ENCODE results near the gene CDK2AP2. TPM values are rescaled to one million over a fixed set of nuclear protein-coding genes. Genes with fewer than 3 reads are reported as not detected.
"Not testable (repeated sequence)": the region's sequence is repeated elsewhere in the genome, so short reads cannot be mapped to it uniquely, and the experiment has no call there.

Gene CDK2AP2
- total RNA-seq, 2 donors from 2014 or later = 33.8 to 45.6 TPM

- Mint-ChIP-seq H3K36me3 (ENCODE audit: low read depth) (no peaks in the 10 kb centered on the region), H3K4me3 (peak overlapping the region; percentile 92), H3K27ac (peak overlapping the region; percentile 93), H3K4me1 (peaks cover 20% of the 10 kb centered on the region), H3K27me3 (no peaks in the 10 kb centered on the region)
- no peaks in the 10 kb centered on the region for H3K9me3 ChIP-seq (ENCODE audit: control insufficient read depth, low read length, poor library complexity, severe bottlenecking)
- DNase-seq = no peak
- ATAC-seq = no peak
Measured at GRCh38 chr11:67468456-67468758, 39.6 kb downstream of the CDK2AP2 start.

- H3K9me3 ChIP-seq (ENCODE audit: control insufficient read depth, low read length, poor library complexity, severe bottlenecking) = no peaks in the 10 kb centered on the region
- peak overlapping the region; percentile 93 for H3K27ac Mint-ChIP-seq
- no peak for ATAC-seq
- H3K4me1 Mint-ChIP-seq = peaks cover 20% of the 10 kb centered on the region
- no peaks in the 10 kb centered on the region for H3K27me3 Mint-ChIP-seq
- DNase-seq = no peak
- peak overlapping the region; percentile 92 for H3K4me3 Mint-ChIP-seq
- no peaks in the 10 kb centered on the region for H3K36me3 Mint-ChIP-seq (ENCODE audit: low read depth)
Measured at GRCh38 chr11:67468056-67468455, 39.9 kb downstream of the CDK2AP2 start.

GRCh38 chr11:67466962-67467771 lies 40.8 kb downstream of the CDK2AP2 start:
- no peaks in the 10 kb centered on the region for H3K9me3 ChIP-seq (ENCODE audit: control insufficient read depth, low read length, poor library complexity, severe bottlenecking)
- DNase-seq = no peak
- Mint-ChIP-seq H3K27me3 (no peaks in the 10 kb centered on the region), H3K27ac (peak overlapping the region; percentile 93), H3K4me1 (peaks cover 20% of the 10 kb centered on the region), H3K36me3 (ENCODE audit: low read depth) (no peaks in the 10 kb centered on the region), H3K4me3 (peak overlapping the region; percentile 92)
- ATAC-seq = no peak

GRCh38 chr11:67466367-67466766 lies 41.6 kb downstream of the CDK2AP2 start:
- H3K9me3 ChIP-seq (ENCODE audit: control insufficient read depth, low read length, poor library complexity, severe bottlenecking) = no peaks in the 10 kb centered on the region
- DNase-seq (no peak), ATAC-seq (no peak)
- Mint-ChIP-seq H3K4me3 (no peak overlapping the region), H3K27me3 (no peaks in the 10 kb centered on the region), H3K4me1 (peaks cover 20% of the 10 kb centered on the region), H3K27ac (peak overlapping the region; percentile 93), H3K36me3 (ENCODE audit: low read depth) (no peaks in the 10 kb centered on the region)

- not testable (repeated sequence) for H3K9me3 ChIP-seq (ENCODE audit: control insufficient read depth, low read length, poor library complexity, severe bottlenecking); H3K36me3 Mint-ChIP-seq (ENCODE audit: low read depth); DNase-seq; ATAC-seq; H3K27me3 Mint-ChIP-seq
- Mint-ChIP-seq H3K4me3 (peak overlapping the region; percentile 91), H3K4me1 (peaks cover 20% of the 10 kb centered on the region), H3K27ac (peak overlapping the region; percentile 83)
Measured at GRCh38 chr11:67465530-67465929, 42.4 kb downstream of the CDK2AP2 start.

- no peaks in the 10 kb centered on the region for H3K27me3 Mint-ChIP-seq
- H3K36me3 Mint-ChIP-seq (ENCODE audit: low read depth) = no peaks in the 10 kb centered on the region
- DNase-seq = no peak
- H3K9me3 ChIP-seq (ENCODE audit: control insufficient read depth, low read length, poor library complexity, severe bottlenecking) = no peaks in the 10 kb centered on the region
- H3K27ac Mint-ChIP-seq = peak overlapping the region; percentile 83
- H3K4me3 Mint-ChIP-seq = peak overlapping the region; percentile 91
- ATAC-seq = no peak
- peaks cover 20% of the 10 kb centered on the region for H3K4me1 Mint-ChIP-seq
Measured at GRCh38 chr11:67465189-67465510, 42.8 kb downstream of the CDK2AP2 start.

- no peaks in the 10 kb centered on the region for H3K27me3 Mint-ChIP-seq
- H3K4me1 Mint-ChIP-seq = peaks cover 22% of the 10 kb centered on the region
- peak overlapping the region; percentile 83 for H3K27ac Mint-ChIP-seq
- peak overlapping the region; percentile 91 for H3K4me3 Mint-ChIP-seq
- ATAC-seq (peak; percentile 84), DNase-seq (peak; percentile 88 to 92 (median 92))
- H3K9me3 ChIP-seq (ENCODE audit: control insufficient read depth, low read length, poor library complexity, severe bottlenecking) = no peaks in the 10 kb centered on the region
- H3K36me3 Mint-ChIP-seq (ENCODE audit: low read depth) = no peaks in the 10 kb centered on the region
Measured at GRCh38 chr11:67464411-67465188, 43.4 kb downstream of the CDK2AP2 start.

GRCh38 chr11:67463680-67464410 lies 44.1 kb downstream of the CDK2AP2 start:
- DNase-seq (no peak), ATAC-seq (no peak)
- H3K4me3 Mint-ChIP-seq = peak overlapping the region; percentile 91
- H3K36me3 Mint-ChIP-seq (ENCODE audit: low read depth) = no peaks in the 10 kb centered on the region
- H3K27ac Mint-ChIP-seq = peak overlapping the region; percentile 83
- peaks cover 22% of the 10 kb centered on the region for H3K4me1 Mint-ChIP-seq
- H3K27me3 Mint-ChIP-seq = no peaks in the 10 kb centered on the region
- H3K9me3 ChIP-seq (ENCODE audit: control insufficient read depth, low read length, poor library complexity, severe bottlenecking) = no peaks in the 10 kb centered on the region

- DNase-seq (no peak), ATAC-seq (no peak)
- peaks cover 18% of the 10 kb centered on the region for H3K4me1 Mint-ChIP-seq
- no peak overlapping the region for H3K4me3 Mint-ChIP-seq
- no peaks in the 10 kb centered on the region for H3K27me3 Mint-ChIP-seq
- no peaks in the 10 kb centered on the region for H3K9me3 ChIP-seq (ENCODE audit: control insufficient read depth, low read length, poor library complexity, severe bottlenecking)
- no peak overlapping the region for H3K27ac Mint-ChIP-seq
- no peaks in the 10 kb centered on the region for H3K36me3 Mint-ChIP-seq (ENCODE audit: low read depth)
Measured at GRCh38 chr11:67463186-67463585, 44.8 kb downstream of the CDK2AP2 start.

GRCh38 chr11:67458266-67458665 lies 49.7 kb downstream of the CDK2AP2 start:
- no peaks in the 10 kb centered on the region for H3K27me3 Mint-ChIP-seq
- no peaks in the 10 kb centered on the region for H3K36me3 Mint-ChIP-seq (ENCODE audit: low read depth)
- H3K27ac Mint-ChIP-seq = no peak overlapping the region
- H3K4me3 Mint-ChIP-seq = no peak overlapping the region
- ATAC-seq (no peak), DNase-seq (no peak)
- H3K9me3 ChIP-seq (ENCODE audit: control insufficient read depth, low read length, poor library complexity, severe bottlenecking) = no peaks in the 10 kb centered on the region
- peaks cover 4% of the 10 kb centered on the region for H3K4me1 Mint-ChIP-seq

- no peak for DNase-seq
- ATAC-seq = no peak
- no peak overlapping the region for H3K4me3 Mint-ChIP-seq
- no peaks in the 10 kb centered on the region for H3K27me3 Mint-ChIP-seq
- H3K9me3 ChIP-seq (ENCODE audit: control insufficient read depth, low read length, poor library complexity, severe bottlenecking) = no peaks in the 10 kb centered on the region
- H3K4me1 Mint-ChIP-seq = peaks cover 6% of the 10 kb centered on the region
- H3K27ac Mint-ChIP-seq = no peak overlapping the region
- no peaks in the 10 kb centered on the region for H3K36me3 Mint-ChIP-seq (ENCODE audit: low read depth)
Measured at GRCh38 chr11:67457453-67457852, 50.5 kb downstream of the CDK2AP2 start.
